Measurements from ENCODE around the gene ZSWIM5.
"Not testable (repeated sequence)": the region's sequence is repeated elsewhere in the genome, so short reads cannot be mapped to it uniquely, and the experiment has no call there.

The ZSWIM5 gene

DNA sequence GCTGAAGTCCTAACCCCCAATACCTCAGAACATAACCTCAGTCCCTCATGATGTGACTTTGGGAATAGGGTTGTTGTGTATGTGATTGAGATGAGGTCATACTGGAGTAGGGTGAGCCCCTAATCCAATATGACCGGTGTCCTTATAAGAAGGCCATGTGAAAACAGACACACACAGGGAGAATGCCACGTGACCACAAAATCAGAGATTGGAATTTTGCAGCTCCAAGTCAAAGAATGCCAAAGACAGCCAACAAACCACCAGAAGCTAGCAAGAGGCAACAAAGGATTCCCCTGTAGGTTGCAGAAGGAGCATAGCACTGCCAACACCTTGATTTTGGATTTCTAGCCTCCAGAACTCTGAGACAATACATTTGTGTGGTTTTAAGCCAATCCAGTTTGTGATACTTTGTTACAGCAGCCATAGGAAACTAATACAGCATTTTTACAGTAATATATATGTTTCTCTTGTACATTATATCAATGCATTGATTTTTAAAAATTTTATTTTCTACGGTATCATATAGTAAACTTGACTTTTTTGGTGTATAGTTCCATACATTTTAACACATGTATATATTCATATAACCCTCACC lies 5.4 kb downstream of the ZSWIM5 start:
- no peak for DNase-seq

DNA sequence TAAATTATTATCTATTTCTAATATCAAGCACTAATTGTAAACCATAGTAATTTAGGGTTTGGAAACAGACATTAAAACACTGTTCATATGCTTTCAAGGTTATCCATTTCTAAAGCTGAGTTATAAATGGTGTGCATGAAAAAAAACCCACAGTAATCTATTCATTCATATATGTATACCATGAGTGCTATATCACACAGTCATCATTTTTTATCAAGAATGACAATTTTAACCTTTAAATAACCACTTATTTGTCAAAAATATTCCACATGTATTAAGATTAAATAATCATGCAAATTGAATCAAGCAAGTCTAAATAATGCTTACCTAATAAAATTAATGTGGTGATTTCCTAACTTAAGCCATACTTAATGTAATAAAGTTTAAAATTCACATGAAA lies 6.0 kb downstream of the ZSWIM5 start:
- no peak for DNase-seq

DNA sequence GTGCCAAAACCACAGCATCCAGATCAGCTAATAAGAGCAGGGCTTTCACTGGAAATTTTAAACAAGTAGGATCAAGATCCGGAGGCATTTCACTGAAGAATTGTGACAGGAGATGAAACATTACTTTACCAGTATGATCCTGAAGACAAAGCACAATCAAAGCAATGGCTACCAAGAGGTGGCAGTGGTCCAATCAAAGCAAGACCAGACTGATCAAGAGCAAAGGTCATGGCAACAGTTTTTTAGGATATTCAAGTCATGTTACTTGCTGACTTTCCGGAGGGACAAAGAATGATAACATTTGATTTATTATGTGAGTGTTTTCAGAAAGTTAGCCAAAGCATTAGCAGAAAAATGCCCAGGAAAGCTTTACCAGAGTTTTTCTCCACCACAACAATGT lies 8.2 kb downstream of the ZSWIM5 start:
- no peak for DNase-seq

GRCh38 chr1:45196863-45197262 lies 9.5 kb downstream of the ZSWIM5 start:
- no peak for DNase-seq

- no peak for DNase-seq
Measured at GRCh38 chr1:45191418-45191783, 15.0 kb downstream of the ZSWIM5 start.

DNA sequence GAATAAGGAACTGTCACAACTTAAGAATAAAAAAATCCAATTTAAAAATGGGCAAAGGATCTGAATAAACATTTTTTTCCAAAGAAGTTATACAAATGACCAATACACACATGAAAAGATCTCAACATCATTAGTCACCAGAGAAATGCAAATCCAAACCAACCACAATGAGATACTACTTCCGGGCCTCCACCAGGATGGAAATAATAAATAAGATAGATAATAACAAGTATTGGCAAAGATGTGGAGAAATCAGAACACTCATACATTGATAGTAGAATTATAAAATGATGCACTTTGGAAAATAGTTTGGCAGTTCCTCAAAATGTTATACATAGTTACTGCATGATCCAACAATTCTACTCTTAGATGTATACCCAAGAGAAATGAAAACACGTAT lies 18.7 kb downstream of the ZSWIM5 start:
- no peak for DNase-seq

DNA sequence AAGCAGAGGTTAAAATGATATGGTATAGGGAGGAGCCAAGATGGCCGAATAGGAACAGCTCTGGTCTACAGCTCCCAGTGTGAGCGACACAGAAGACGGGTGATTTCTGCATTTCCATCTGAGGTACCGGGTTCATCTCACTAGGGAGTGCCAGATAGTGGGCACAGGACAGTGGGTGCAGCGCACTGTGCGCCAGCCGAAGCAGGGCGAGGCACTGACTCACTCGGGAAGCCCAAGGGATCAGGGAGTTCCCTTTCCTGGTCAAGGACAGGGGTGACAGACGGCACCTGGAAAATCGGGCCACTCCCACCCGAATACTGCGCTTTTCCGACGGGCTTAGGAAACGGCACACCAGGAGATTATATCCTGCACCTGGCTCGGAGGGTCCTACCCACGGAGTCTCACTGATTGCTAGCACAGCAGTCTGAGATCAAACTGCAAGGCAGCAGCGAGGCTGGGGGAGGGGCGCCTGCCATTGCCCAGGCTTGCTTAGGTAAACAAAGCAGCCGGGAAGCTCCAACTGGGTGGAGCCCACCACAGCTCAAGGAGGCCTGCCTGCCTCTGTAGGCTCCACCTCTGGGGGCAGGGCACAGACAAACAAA lies 26.4 kb downstream of the ZSWIM5 start:
- not testable (repeated sequence) for DNase-seq

GRCh38 chr1:45177452-45177851 lies 29.0 kb downstream of the ZSWIM5 start:
- DNase-seq = no peak

DNA sequence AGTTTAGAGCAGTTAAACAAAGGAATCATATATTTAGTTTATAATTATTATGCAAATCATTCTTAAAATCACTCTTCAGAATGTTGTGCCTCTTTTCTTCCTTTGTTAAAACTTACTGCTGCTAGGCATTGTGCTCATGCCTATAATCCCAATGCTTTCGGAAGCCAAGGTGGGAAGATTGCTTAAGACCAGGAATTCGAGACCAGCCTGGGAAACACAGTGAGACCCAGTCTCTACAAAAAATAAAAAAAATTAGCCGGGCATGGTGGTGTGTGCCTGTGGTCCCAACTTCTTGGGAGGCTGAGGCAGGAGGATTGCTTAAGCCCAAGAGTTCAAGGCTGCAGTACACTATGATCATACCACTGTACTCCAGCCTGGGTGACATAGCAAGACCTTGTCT lies 33.6 kb downstream of the ZSWIM5 start:
- DNase-seq = no peak

- DNase-seq = no peak
Measured at GRCh38 chr1:45172005-45172404, 34.4 kb downstream of the ZSWIM5 start.

DNA sequence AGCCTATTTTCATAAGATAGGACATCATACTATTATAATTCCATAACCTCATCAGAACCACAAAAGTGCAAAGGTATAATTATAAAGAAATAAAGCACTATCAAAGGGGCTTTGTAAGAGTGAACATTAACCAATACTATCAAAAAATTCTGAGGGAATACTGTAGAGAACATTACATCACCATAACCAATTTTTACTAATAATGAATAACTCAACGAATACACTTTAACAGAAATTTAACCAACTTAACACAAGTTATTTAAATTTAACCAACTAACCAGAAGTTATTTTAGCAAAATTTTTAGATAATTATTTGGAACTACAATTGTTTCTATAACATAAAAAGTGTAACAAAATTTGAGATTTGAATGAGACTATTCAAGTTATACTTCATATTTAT lies 34.8 kb downstream of the ZSWIM5 start:
- DNase-seq = no peak

DNA sequence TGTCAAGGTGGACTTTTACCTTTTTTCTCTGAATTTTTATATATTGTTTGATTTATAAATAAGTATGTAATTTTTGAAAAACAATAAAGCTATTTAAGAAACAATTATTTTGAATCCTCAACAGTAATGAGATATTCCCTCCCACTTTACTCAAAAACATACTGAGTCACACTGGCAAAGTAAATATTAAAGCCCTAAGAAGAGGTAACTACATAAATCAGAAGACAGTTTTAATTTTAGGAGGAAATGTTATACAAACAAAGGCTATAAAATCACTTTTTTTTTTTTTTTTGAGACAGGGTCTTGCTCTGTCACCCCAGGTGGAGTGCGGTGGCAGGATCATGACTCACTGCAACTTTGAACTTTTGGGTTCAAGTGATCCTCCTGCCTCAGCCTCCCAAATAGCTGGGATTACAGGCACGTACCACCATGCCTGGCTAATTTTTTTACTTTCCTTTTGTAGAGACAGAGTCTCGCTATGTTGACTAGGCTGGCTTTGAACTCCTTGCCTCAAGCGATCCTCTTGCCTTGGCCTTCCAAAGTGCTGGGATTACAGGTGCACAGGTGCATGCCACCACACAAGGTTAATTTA lies 36.2 kb downstream of the ZSWIM5 start:
- DNase-seq = no peak

- not testable (repeated sequence) for DNase-seq
Measured at GRCh38 chr1:45167947-45168346, 38.5 kb downstream of the ZSWIM5 start.

- DNase-seq = not testable (repeated sequence)
Measured at GRCh38 chr1:45164307-45164706, 42.1 kb downstream of the ZSWIM5 start.

DNA sequence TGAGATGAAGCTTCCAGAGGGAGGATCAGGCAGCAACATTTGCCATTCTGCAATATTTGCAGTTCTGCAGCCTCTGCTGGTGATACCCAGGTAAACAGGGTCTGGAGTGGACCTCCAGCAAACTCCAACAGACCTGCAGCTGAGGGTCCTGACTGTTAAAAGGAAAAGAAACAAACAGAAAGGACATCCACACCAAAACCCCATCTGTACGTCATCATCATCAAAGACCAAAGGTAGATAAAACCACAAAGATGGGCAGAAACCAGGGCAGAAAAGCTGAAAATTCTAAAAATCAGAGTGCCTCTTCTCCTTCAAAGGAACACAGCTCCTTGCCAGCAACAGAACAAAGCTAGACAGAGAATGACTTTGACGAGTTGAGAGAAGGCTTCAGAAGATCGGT lies 43.3 kb downstream of the ZSWIM5 start:
- DNase-seq = not testable (repeated sequence)

GRCh38 chr1:45162041-45163035 lies 44.1 kb downstream of the ZSWIM5 start:
- peak; percentile 27 for DNase-seq

GRCh38 chr1:45155957-45156356 lies 50.4 kb downstream of the ZSWIM5 start:
- no peak for DNase-seq

DNA sequence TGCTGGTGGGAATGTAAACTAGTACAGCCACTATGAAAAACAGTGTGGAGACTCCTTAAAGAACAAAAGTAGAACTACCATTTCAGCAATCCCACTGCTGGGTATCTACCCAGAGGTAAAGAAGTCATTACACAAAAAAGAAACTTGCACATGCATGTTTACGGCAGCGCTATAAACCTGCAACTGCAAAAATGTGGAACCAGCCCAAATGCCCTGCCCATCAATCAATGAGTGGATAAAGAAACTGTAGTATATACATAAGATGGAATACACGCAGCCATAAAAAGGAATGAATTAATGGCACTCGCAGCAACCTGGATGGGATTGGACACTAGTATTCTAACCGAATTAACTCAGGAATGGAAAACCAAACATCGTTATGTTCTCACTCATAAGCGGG lies 51.0 kb downstream of the ZSWIM5 start:
- no peak for DNase-seq

GRCh38 chr1:45152126-45152525 lies 54.3 kb downstream of the ZSWIM5 start:
- no peak for DNase-seq

- no peak for DNase-seq
Measured at GRCh38 chr1:45148209-45148825, 58.1 kb downstream of the ZSWIM5 start.

DNA sequence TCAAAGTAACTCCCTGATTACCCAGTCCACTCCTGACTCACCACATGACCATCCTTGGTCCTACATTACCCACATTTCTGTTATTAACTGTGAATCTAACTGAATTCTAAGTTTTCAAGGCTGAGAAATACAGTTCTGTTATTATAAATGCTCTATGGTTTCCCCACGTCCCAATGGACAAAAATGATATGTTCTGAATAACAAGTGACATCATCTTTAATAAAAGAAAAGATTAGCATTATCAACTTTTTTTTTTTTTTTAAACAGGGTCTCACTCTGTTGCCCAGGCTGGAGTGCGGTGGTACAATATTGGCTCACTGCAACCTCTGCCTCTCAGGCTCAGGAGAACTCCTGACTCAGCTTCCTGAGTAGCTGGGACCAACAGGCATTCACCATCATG lies 59.6 kb downstream of the ZSWIM5 start:
- DNase-seq = no peak

DNA sequence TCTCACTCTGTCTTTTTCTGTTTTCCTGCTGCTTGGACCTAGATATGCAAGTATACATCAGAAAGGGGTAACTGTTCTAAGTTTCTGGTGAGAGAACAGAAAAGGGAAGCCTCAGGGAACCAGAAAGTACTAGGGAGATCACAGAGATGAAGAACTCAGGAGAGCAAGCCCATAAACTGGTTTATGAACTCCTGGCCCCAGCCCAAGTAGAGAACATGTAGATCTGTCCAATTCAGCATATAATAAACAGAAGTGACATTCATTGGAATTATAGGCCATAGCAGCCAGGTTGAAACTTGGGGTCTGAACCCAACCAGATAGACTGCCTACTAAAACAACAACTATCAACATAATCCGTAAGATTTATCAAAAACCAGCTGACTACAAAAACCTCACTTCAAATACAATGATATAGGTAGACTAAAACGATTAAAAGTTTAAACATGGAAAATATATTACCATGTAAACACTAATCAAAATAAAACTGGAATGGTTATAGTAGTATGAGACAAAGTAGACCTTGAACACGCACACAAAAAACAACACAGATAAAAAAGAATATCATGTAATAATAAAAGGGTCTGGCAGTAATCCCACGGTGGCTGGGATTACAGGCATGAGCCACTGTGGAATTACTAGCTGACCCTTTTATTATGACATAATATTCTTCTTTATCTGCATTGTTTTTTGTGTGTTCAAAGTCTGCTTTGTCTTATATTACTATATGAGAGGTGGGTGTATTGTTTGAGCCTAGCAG lies 65.0 kb downstream of the ZSWIM5 start:
- DNase-seq = no peak

Measured in CD4-positive, alpha-beta T cell treated with Interleukin-15 for 1 hour (primary cell).